Astrocyte (in vitro differentiated cells and primary cell): ENCODE measurements around the gene ERRFI1.

Experiments used
- EZH2 ChIP-seq: IDR thresholded peaks from 2 replicates; pipeline ENCODE4 v1.6.1; 2012; ENCODE audit warnings: mild to moderate bottlenecking, low read length, inconsistent platforms; ENCODE audit not compliant: insufficient read depth
- TF ChIP-seq, protein P1 (sequence below): IDR thresholded peaks from 2 replicates; pipeline ENCODE4 v1.5.1; 2011; ENCODE audit warnings: low read depth, mild to moderate bottlenecking, inconsistent platforms, low read length, moderate library complexity; ENCODE audit not compliant: insufficient read depth

DNA sequence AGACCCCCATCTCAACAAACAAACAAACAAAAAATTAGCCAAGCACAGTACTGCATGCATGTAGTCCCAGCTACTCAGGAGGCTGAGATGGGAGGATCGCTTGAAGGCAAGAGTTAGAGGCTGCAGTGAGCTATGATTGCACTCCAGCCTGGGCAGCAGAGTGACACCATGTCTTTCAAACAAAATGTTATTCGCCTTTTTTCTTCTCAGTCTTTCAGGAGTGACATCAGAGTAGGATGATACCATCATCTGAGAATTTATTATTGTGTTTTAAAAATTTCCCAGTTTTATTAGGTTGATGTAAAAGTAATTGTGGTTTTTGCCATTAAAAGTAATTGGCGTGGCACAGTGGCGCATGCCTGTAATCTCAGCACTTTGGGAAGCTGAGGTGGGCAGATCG is 53.8 kb downstream of the ERRFI1 start:
- TF ChIP-seq, protein P1, sequence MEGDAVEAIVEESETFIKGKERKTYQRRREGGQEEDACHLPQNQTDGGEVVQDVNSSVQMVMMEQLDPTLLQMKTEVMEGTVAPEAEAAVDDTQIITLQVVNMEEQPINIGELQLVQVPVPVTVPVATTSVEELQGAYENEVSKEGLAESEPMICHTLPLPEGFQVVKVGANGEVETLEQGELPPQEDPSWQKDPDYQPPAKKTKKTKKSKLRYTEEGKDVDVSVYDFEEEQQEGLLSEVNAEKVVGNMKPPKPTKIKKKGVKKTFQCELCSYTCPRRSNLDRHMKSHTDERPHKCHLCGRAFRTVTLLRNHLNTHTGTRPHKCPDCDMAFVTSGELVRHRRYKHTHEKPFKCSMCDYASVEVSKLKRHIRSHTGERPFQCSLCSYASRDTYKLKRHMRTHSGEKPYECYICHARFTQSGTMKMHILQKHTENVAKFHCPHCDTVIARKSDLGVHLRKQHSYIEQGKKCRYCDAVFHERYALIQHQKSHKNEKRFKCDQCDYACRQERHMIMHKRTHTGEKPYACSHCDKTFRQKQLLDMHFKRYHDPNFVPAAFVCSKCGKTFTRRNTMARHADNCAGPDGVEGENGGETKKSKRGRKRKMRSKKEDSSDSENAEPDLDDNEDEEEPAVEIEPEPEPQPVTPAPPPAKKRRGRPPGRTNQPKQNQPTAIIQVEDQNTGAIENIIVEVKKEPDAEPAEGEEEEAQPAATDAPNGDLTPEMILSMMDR, result no peak
- no peak for TF ChIP-seq EZH2
